HG03439 (cell line): ENCODE data around the gene RXRG.
A peak's percentile ranks its signal among the peaks of the same experiment; 100 is the strongest.

ENCODE experiments used
- ATAC-seq: cut with Tn5 transposase; IDR thresholded peaks from one replicate; pipeline ENCODE4 v1.9.1; 2021; ENCODE audit warnings: mild to moderate bottlenecking, moderate library complexity; ENCODE audit not compliant: unreplicated experiment

The RXRG gene

DNA sequence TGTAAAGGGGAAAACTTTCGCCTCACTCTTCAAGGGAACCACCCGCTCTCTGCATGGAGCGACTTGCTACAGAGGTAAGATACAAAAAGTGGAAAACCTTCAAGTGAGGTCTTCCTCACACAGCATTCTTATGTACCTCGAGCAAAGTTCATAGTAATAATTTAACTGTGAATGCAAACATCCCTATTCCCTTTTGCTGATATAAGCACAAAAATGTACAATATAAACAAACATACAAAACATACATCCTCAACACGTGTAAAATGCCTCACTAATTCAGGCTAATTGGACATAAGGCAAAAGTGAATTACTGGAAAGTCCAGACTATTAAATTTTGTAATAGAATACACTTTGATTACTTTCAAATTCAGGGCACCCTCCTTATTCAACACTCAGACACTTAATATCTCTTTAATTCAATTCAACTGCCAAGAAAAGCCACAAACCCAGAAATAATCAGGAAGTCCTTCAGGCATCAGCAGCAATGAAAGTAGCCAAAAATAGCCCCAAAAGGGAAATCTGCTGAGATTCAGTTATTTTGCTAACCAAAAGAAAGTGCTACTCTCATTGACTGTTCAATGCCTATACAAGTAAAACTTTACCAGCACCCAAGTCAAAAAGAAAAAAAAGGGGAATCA, 73.2 kb downstream of the RXRG start:
- no peak for ATAC-seq

GRCh38 chr1:165369255-165369848, 75.6 kb downstream of the RXRG start:
- ATAC-seq = no peak

GRCh38 chr1:165367375-165367993, 77.4 kb downstream of the RXRG start:
- peak; percentile 56 for ATAC-seq

DNA sequence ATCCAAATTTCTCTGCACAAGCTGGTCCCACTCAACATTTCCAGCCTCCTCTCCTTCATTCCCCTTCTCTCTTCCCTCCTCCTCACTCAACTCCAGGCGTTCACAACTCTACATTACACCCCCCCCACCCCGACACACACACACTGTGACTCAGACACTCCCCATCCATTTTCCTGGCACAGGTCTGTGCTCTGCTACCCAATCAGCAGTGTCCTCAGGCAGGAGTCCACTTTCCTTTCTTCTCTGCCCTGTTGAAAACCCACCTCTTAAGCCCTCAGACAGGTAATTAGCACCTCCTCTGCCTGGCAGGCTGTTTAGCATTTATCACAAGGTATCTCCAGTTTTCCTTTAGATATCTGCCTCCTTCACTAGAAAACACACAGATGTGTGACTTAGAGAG, 79.6 kb downstream of the RXRG start:
- no peak for ATAC-seq

GRCh38 chr1:165364568-165365133, 80.3 kb downstream of the RXRG start:
- ATAC-seq = no peak

DNA sequence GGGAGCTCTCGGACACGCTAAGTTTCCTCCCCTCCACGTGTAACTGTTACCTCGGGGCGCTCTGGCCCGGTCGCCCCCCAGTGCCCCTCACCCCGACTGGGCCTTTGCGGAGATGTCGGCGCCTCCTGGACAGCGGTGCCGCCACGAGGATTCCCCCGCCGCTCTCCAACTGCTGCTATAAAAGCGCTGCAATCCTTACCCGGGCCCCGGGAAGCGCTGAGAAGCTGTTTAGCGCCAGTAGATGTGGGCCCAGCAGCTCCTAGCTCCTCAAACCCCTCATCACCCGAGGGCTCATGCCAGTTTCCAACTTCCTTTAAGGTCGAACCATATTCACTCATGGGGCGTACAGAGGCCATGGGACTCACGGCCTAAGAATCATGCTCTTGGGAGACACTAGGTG, 88.0 kb downstream of the RXRG start:
- ATAC-seq = no peak

DNA sequence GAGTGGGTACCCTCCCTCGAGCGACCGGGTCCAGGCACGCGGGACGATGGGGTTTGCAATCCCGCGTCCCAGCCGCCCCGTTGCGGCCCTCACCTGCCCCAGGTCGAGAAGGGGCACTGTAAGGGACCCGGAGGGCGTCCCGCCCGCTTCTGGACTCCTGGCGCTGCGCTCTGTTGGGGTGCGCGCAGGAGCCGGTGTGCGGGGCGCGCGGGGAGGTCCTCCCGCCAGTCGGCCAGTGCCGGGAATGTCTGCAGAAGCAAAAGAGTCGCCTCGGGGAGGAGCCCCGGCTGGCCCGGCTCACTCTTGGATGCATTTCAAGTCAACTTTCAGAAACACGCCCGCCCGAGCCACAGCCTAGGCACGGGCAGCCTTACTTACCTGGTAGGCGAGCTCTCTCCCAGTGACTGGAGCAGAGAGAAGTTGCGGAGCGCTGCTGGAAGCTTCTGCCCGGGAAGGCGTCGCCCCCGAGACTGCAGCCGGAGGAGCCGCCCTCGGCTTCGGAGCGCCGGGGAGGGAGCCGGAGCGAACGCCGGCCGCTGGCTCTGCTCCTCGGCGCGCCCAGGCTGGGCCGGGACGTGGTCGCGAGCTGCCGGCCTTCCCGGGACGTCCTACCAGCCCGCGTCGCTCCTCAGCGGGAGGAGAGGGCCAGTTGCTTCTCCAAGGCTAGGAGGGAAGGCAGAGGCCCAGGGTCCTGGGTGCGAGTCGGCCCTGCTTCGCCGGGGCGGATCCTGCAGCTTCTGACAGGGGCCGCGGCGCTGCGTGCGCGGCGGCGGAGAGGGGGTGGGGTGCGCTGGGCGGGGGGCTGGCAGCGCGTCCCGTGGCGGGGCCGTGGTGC, 88.7 kb downstream of the RXRG start, which contains the start of gene LMX1A:
TSS of gene LMX1A (minus strand) at position 739 of the 835 bp plus-strand sequence. CDS start 1,156 bp downstream, outside the sequence.
- no peak for ATAC-seq

- no peak for ATAC-seq
Observed at GRCh38 chr1:165355139-165355976, 89.6 kb downstream of the RXRG start.

DNA sequence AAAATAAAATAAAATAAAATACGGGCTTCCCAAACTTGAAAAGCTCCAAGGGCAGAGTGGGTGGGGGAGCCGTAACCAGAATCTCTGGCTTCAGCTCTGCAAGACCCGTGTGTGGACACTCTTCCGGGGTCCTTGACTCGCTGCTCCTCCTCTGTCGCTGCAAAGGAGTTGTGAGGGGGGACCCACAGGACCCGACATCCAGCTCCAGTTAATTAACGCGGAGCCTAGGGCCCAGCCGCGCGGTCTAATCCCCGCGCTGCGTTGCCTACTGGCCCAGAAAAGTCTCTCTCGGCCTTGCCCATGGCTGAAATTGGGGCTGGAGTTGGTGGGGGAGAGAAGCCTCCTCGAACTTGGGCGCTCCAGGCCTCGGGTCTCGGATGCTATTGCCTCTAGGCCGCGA, 90.2 kb downstream of the RXRG start:
- ATAC-seq = no peak

GRCh38 chr1:165353731-165354671, 90.9 kb downstream of the RXRG start:
- ATAC-seq = no peak

DNA sequence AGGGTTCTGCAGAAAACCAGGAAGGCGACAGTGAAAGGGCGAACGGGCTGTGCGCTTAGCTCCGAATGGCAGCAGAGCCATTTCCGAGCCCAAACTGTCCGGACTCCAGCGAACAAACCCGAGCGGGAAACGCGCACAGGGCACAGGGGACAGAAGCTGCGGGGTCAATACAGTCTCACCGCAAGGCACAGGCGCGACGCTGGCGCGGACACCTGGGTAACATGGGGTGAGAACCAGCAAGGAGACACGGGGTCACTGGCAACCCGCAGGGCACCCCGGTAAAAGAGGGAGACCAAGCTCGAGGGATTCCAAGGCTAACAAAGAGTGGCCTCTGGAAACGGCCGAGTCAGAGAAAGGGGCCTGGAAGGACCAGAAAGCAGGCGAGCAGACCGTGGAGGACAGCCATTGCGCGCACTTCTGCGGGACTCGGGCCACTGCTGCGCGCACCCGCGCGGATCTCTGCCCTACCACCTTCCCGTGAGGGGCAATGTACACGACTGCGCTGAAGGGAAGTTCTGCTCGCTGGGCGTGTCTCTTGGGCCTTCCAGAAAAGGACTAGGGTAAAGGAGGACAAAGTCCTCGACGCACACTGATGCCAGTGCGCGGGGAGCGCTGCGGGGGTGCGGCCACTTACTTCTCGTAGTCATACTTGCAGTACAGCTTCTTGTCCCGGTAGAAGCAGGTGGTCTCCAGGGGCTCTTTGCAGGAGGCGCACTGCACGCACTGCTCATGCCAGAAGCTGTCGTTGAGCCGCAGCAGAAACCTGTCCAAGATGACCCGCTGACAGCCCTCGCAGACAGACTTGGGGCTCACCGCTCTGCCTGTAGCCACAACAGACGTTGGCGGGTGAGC, 92.3 kb downstream of the RXRG start:
- no peak for ATAC-seq

DNA sequence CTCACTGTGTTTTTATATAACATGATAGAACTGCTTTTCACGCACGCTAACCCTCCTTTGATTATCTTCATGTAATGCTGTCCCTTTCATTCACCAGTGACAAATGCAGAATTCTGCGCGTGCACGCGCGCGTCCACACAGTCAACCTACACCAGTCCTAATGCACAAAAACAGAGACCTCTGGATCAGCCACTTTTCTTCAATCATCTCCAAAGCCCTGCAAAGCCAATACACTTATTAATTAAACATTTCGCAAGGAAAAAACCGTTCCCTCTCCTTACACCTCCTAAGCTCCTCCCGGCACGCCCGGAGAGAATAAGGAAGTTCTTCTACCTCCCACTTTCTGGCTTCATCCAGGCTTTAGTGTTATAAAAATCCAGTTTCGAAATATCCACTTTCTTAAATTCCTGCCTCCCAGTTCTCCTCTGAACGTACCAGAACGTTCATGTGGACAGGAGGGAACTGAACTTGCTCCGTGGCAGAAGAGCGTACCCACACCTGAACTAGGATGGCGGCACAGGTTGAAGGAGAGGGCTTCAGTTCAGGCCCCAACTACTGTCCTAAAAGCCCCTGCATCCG, 93.0 kb downstream of the RXRG start:
- no peak for ATAC-seq
